K562 (cell line): Measurements from ENCODE around the gene TMEM167B. TPM values are rescaled to one million over a fixed set of nuclear protein-coding genes. Genes with fewer than 3 reads are reported as not detected.

ENCODE experiments used
- ADNP ChIP-seq: fragments of 200-800 bp; sonication (Bioruptor generic); IDR thresholded peaks from 2 replicates; pipeline ENCODE4 v1.6.1; 2016; ENCODE audit warnings: missing genetic modification characterization, missing compliant biosample characterization
- CC2D1A ChIP-seq: fragments of 450-650 bp; IDR thresholded peaks from 2 replicates; pipeline ENCODE4 v1.6.1; 2017; ENCODE audit warnings: mild to moderate bottlenecking
- CHD7 ChIP-seq: fragments of 200-600 bp; sonication (generic); IDR thresholded peaks from one replicate; pipeline ENCODE4 v1.6.1; 2012; ENCODE audit warnings: mild to moderate bottlenecking, low read depth, low read length, inconsistent platforms
- DDX20 ChIP-seq: fragments of 450-650 bp; IDR thresholded peaks from 2 replicates; pipeline ENCODE4 v1.6.1; 2016; ENCODE audit warnings: missing genetic modification characterization, low read depth, mild to moderate bottlenecking, missing compliant biosample characterization, moderate library complexity
- FOS ChIP-seq: IDR thresholded peaks from 3 replicates; pipeline ENCODE4 v1.6.1; 2011; ENCODE audit not compliant: insufficient read length; ENCODE audit errors: extremely low read depth
- KDM2B ChIP-seq: fragments of 250-450 bp; sonication (Bioruptor Pico); IDR thresholded peaks from 2 replicates; pipeline ENCODE4 v1.8.0; 2021; ENCODE audit warnings: mild to moderate bottlenecking, moderate library complexity
- NFRKB ChIP-seq: fragments of 450-650 bp; IDR thresholded peaks from 2 replicates; pipeline ENCODE4 v1.6.1; 2016; ENCODE audit warnings: low read depth
- PTTG1 ChIP-seq: fragments of 450-650 bp; IDR thresholded peaks from 2 replicates; pipeline ENCODE4 v1.6.1; 2016; ENCODE audit warnings: low read depth, mild to moderate bottlenecking, missing genetic modification characterization, missing compliant biosample characterization
- RFX5 ChIP-seq: IDR thresholded peaks from 2 replicates; pipeline ENCODE4 v1.6.1; 2011; ENCODE audit warnings: low read depth, mild to moderate bottlenecking, improper control_type of control experiment, low read length
- SAFB ChIP-seq: fragments of 200-400 bp; formaldehyde crosslinking; IDR thresholded peaks from 2 replicates; pipeline ENCODE4 v1.6.1; 2017; ENCODE audit warnings: low read depth, low read length, borderline replicate concordance
- ZBTB7A ChIP-seq: IDR thresholded peaks from 2 replicates; pipeline ENCODE4 v1.6.1; 2011; ENCODE audit warnings: low read depth, mild to moderate bottlenecking, low read length, moderate library complexity, borderline replicate concordance; ENCODE audit not compliant: control insufficient read depth
- ZNF518B ChIP-seq: fragments of 250-450 bp; sonication (Bioruptor Pico); IDR thresholded peaks from 2 replicates; pipeline ENCODE4 v1.5.0; 2021; ENCODE audit warnings: mild to moderate bottlenecking, moderate library complexity
- ZNF785 ChIP-seq: fragments of 250-450 bp; sonication (Bioruptor Pico); IDR thresholded peaks from 2 replicates; pipeline ENCODE4 v1.4.0; 2020; ENCODE audit warnings: mild to moderate bottlenecking
- polyA plus RNA-seq, 8 experiments: library from polyadenylated mRNA; depleted of rRNA in 4 of 8; stranded (reverse) in 5 of 8; unstranded in 3 of 8; fragments of >200 nt; fragmentation: Nextera tagmentation in 2 of 8; fragmentation: Illumina TruSeq in 1 of 8; extraction: Ambion mirVana in 2 of 8; extraction: Trizol in 1 of 8; gene quantifications; 2 replicates each; pipeline versions ENCODE4 v1.2.1 to v1.2.3, GENCODE V29; 2011 to 2014; ENCODE audit warnings: inconsistent platforms in 1 of 8, missing spikeins in 1 of 8
- total RNA-seq, 7 experiments: library from RNA; depleted of rRNA in 6 of 7; stranded (reverse); fragments of >200 nt in 6 of 7; fragmentation: Illumina TruSeq in 2 of 7; extraction: Trizol in 2 of 7; gene quantifications; 2 replicates each; pipeline versions ENCODE4 v1.2.1 to v1.2.3, GENCODE V29; 2011 to 2021; ENCODE audit warnings: low replicate concordance in 1 of 7

The TMEM167B gene
- total and polyA plus RNA-seq, 9 of the 15 experiments (the other 6 are each of a cell fraction or from before 2014, with no cell fraction given), result 17.2 to 36.4 (median 32.2) TPM

GRCh38 chr1:109090196-109091077 is at the start of gene TMEM167B (continued):
- TF ChIP-seq ZNF518B, result no peak
- TF ChIP-seq DDX20, result no peak
- TF ChIP-seq SAFB, result no peak
- TF ChIP-seq KDM2B (CRISPR knock-in tag), result peak; percentile 14
- peak; percentile 89 for TF ChIP-seq NFRKB
- no peak for TF ChIP-seq CHD7
- TF ChIP-seq RFX5, result no peak
- no peak for TF ChIP-seq ZNF785 (CRISPR knock-in tag)
- TF ChIP-seq FOS, result no peak
- TF ChIP-seq ZBTB7A, result peak; percentile 84
- TF ChIP-seq ADNP (tag), result peak; percentile 69; the same call in 1 of the 2 replicates
- TF ChIP-seq PTTG1 (tag), result no peak
- TF ChIP-seq CC2D1A, result peak; percentile 60; the same call in 1 of the 2 replicates
